Left ventricle myocardium inferior (tissue), 1 donor: Measurements from ENCODE around the gene PFKP. TPM values are rescaled to one million over a fixed set of nuclear protein-coding genes. Genes with fewer than 3 reads are reported as not detected.
A peak's percentile ranks its signal among the peaks of the same experiment; 100 is the strongest.
"Not testable (repeated sequence)": the region's sequence is repeated elsewhere in the genome, so short reads cannot be mapped to it uniquely, and the experiment has no call there.

ENCODE experiments used
- DNase-seq: peaks from one replicate; pipeline ENCODE4 v3.0.0-alpha.2; 2020
- H3K27ac ChIP-seq: fragments of 200-600 bp; replicated peaks from 2 replicates; pipeline ENCODE4 v1.8.0; 2021
- H3K27me3 ChIP-seq: fragments of 200-600 bp; 2 replicates; pipeline ENCODE4 v1.8.0; 2021; ENCODE audit warnings: low read depth
- H3K36me3 ChIP-seq: fragments of 200-600 bp; 2 replicates; pipeline ENCODE4 v1.8.0; 2021
- H3K4me1 ChIP-seq: fragments of 200-600 bp; 2 replicates; pipeline ENCODE4 v1.8.0; 2021
- H3K4me3 ChIP-seq: fragments of 200-600 bp; 2 replicates; pipeline ENCODE4 v1.8.0; 2021; ENCODE audit warnings: mild to moderate bottlenecking, moderate library complexity
- H3K9me3 ChIP-seq: fragments of 200-600 bp; replicated peaks from 2 replicates; pipeline ENCODE4 v1.8.0; 2021
- intact Hi-C: fragments of 100-400 bp; cut with micrococcal nuclease; formaldehyde crosslinking; loops from one replicate; pipeline ENCODE4 v1.11.0; 2022
- total RNA-seq: library from RNA; stranded (reverse); fragmentation: NEBNext Ultra II Directional; extraction: Animal tissue kit (Norgen Biotek cat#: 25700); gene quantifications from one replicate; pipeline ENCODE4 v1.2.1, GENCODE V29; 2021
- TF ChIP-seq, protein P1 (sequence below): fragments of 200-600 bp; IDR thresholded peaks from 2 replicates; pipeline ENCODE4 v1.8.0; 2021; ENCODE audit warnings: antibody characterized with exemption, mild to moderate bottlenecking, borderline replicate concordance
- donor health status: DM: no; HTN: yes; CAD: no; lungs with severe emphysema.

Gene PFKP
- total RNA-seq, 1 donor from 2014 or later: 206 TPM

DNA sequence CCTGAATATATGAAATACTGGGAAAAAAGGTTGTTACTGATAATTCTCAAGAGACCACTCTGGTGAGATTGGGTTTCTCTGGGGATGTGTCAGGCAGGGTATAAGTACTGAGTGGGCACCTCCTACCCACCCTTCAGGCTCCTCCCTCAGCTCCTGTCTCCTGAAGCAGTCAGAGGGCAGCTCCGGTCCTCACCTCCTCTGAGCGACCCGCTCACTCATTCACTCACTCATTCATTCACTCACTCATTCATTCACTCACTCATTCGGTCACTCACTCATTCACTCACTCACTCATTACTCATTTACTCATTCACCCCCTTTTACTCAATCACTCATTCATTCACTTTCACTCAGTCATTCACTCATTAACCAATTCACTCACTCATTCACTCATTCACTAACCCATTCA, 6.9 kb upstream of the PFKP start:
- Histone ChIP-seq H3K36me3 (no peaks in the 10 kb centered on the region), H3K4me3 (no peak overlapping the region), H3K4me1 (peaks cover 17% of the 10 kb centered on the region), H3K27me3 (no peaks in the 10 kb centered on the region), H3K27ac (no peak overlapping the region), H3K9me3 (no peaks in the 10 kb centered on the region)
- no peak for DNase-seq
- intact Hi-C loops: no loop called here
- TF ChIP-seq, protein P1, sequence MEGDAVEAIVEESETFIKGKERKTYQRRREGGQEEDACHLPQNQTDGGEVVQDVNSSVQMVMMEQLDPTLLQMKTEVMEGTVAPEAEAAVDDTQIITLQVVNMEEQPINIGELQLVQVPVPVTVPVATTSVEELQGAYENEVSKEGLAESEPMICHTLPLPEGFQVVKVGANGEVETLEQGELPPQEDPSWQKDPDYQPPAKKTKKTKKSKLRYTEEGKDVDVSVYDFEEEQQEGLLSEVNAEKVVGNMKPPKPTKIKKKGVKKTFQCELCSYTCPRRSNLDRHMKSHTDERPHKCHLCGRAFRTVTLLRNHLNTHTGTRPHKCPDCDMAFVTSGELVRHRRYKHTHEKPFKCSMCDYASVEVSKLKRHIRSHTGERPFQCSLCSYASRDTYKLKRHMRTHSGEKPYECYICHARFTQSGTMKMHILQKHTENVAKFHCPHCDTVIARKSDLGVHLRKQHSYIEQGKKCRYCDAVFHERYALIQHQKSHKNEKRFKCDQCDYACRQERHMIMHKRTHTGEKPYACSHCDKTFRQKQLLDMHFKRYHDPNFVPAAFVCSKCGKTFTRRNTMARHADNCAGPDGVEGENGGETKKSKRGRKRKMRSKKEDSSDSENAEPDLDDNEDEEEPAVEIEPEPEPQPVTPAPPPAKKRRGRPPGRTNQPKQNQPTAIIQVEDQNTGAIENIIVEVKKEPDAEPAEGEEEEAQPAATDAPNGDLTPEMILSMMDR: no peak

DNA sequence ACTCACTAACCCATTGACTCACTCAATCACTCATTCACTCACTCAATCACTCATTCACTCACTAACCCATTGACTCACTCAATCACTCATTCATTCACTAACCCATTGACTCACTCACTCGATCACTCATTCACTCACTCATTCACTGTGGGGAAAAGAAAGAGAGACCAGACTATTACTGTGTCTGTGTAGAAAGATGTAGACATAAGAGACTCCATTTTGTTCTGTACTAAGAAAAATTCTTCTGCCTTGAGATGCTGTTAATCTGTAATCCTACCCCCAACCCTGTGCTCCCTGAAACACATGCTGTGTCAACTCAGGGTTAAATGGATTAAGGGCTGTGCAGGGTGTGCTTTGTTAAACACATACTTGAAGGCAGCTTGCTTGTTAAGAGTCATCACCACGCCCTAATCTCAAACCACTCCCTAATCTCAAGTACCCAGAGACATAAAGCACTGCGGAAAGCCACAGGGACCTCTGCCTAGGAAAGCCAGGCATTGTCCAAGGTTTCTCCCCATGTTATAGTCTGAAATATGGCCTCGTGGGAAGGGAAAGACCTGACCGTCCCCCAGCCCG, 5.9 kb upstream of the PFKP start:
- H3K27ac ChIP-seq, intact Hi-C loops, H3K36me3 ChIP-seq, H3K27me3 ChIP-seq, H3K4me3 ChIP-seq, DNase-seq, H3K9me3 ChIP-seq: not testable (repeated sequence)
- H3K4me1 ChIP-seq: peaks cover 24% of the 10 kb centered on the region

DNA sequence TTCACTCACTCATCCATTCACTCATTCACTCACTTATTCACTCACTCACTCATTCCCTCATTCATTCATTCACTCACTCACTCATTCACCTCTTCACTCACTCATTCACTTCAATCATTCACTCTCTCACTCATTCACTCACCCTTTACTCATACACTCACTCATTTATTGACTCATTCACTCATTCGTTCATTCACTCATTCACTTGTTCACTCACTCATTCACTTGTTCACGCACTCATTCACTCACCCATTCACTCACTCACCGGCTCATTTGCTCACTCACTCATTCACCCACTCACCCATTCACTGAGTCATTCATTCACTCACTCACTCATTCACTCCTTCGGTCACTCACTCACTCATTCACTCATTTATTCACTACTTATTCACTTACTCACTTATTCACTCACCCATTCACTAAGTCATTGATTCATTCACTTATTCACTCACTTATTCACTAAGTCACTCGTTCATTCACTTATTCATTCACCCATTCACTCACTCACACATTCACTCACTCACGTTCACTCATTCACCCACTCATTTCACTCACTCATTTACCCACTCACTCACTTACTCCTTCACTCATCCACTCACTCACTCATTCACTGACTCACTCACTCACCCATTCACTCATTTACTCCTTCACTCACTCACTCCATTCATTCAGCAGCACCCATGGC, 4.7 kb upstream of the PFKP start:
- Histone ChIP-seq H3K4me3 (no peak overlapping the region), H3K27ac (no peak overlapping the region), H3K27me3 (no peaks in the 10 kb centered on the region), H3K4me1 (peaks cover 36% of the 10 kb centered on the region), H3K9me3 (no peaks in the 10 kb centered on the region), H3K36me3 (no peaks in the 10 kb centered on the region)
- intact Hi-C loops: no loop called here
- DNase-seq: no peak
- TF ChIP-seq, protein P1: no peak

DNA sequence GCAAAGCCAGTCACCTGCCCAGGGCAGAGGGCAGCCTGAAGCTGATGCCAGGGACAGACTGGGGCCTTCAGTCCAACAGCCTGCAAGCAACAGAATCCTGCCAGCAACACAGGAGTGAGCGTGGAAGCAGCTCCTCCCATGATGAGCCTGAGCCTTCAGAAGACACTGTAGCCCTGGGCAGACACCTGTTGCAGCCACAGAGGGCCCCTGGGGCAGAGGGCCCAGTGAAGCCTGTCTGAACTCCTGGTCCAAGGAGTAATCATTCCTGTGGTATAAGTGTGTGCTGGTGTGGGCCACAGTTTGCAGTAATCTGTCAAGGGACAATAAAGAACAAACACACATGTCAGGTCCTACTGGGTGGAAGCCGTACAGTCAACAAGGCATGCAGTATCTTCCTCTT, 2.9 kb upstream of the PFKP start:
- H3K4me3 ChIP-seq: no peak overlapping the region
- peaks cover 52% of the 10 kb centered on the region for H3K4me1 ChIP-seq
- intact Hi-C loops: no loop called here
- no peaks in the 10 kb centered on the region for H3K27me3 ChIP-seq
- no peaks in the 10 kb centered on the region for H3K9me3 ChIP-seq
- DNase-seq: no peak
- TF ChIP-seq, protein P1: no peak
- no peak overlapping the region for H3K27ac ChIP-seq
- no peaks in the 10 kb centered on the region for H3K36me3 ChIP-seq

DNA sequence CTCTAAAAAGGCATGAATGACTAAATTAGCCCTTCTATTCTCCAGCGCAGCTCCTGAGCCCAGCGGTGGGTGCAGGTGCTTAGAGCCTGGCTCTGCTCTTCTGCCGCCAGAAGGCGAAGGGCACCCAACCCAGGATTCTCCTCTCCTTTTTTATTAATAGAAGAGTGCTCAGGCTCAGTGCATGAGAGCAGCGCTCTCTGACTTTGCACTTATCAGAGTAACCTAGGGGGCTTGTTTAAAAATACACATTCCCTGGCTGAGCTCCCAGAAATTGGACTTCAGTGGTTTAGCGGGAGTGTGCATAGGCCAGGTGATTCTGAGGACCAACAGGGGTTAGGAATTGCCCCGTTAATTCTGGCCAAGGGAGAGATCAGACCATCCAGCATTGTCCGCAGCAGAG, 1.7 kb upstream of the PFKP start:
- intact Hi-C loops: no loop called here
- Histone ChIP-seq H3K4me1 (peaks cover 64% of the 10 kb centered on the region), H3K9me3 (no peaks in the 10 kb centered on the region), H3K27ac (peak overlapping the region; percentile 92), H3K36me3 (no peaks in the 10 kb centered on the region), H3K4me3 (peak overlapping the region; percentile 86), H3K27me3 (no peaks in the 10 kb centered on the region)
- TF ChIP-seq, protein P1: peak; percentile 36
- DNase-seq: no peak
